ENCODE results near the gene VIPR1.

DNA sequence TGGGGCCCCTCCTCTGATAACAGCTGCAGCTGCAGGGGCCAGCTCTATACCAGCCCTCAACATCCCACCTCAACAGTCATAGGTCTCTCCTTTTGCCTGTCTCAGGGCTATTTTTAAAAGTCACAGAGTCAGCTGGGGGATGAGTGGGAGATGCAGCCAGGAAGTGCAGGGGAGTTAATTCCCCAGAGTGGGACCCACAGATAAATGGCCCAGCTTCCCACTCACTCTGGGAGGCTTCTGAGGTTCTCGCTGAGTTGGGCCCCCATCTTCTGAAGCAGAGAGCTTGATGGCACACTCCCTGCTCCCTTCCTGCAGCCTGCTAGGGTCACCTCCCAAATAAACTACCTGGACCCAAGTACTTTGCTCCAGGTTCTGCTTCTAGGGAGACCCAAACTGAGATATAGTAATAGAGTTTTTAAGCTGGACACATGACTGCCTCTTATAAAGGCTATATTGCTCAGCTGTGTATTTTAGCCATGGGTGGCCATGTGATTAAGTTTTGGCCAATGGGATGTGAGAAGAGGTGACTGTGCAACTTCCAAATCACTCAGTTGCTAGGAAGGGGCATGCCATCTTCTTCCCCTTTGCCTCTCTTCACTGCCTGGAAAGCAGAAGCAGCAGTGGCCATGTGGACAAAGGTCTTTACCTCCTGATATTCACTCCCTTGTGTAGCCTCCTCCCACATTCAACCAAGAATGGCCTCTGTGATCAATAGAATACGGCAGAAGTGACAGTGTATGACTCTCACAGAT, 15.5 kb upstream of the VIPR1 start:
- TF ChIP-seq, protein P1, sequence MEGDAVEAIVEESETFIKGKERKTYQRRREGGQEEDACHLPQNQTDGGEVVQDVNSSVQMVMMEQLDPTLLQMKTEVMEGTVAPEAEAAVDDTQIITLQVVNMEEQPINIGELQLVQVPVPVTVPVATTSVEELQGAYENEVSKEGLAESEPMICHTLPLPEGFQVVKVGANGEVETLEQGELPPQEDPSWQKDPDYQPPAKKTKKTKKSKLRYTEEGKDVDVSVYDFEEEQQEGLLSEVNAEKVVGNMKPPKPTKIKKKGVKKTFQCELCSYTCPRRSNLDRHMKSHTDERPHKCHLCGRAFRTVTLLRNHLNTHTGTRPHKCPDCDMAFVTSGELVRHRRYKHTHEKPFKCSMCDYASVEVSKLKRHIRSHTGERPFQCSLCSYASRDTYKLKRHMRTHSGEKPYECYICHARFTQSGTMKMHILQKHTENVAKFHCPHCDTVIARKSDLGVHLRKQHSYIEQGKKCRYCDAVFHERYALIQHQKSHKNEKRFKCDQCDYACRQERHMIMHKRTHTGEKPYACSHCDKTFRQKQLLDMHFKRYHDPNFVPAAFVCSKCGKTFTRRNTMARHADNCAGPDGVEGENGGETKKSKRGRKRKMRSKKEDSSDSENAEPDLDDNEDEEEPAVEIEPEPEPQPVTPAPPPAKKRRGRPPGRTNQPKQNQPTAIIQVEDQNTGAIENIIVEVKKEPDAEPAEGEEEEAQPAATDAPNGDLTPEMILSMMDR (IDR thresholded peaks at IDR 0.05): no peak
- no peak for TF ChIP-seq EZH2 (IDR thresholded peaks at IDR 0.05; ENCODE audit: borderline replicate concordance, insufficient read depth, low read depth, low read length, poor library complexity, severe bottlenecking)
